HepG2 (cell line): ENCODE data around the gene HOXA5. TPM values are rescaled to one million over a fixed set of nuclear protein-coding genes. Genes with fewer than 3 reads are reported as not detected.
A peak's percentile ranks its signal among the peaks of the same experiment; 100 is the strongest.

ENCODE experiments used
- ATAC-seq: fragments of 200-7000 bp; cut with Tn5 transposase; 3 replicates; pipeline ENCODE4 v1.9.1; 2020; ENCODE audit warnings: mild to moderate bottlenecking, moderate library complexity
- BruUV-seq: library from RNA; stranded (reverse); fragments of 400-500 nt; replicated peaks from 2 replicates; lab custom pipeline; 2021; lab: Mats Ljungman, UMichigan
- CTCF ChIA-PET: fragments of 300-600 bp; formaldehyde crosslinking; extraction: SDS; loops from one replicate; lab custom pipeline; 2021; ENCODE audit warnings: low total read pairs, inconsistent platforms, low intra/inter-chr PET ratio; lab: Yijun Ruan, JAX
- POLR2A ChIA-PET: fragments of 350-600 bp; sonication (Branson Sonifier 250); formaldehyde crosslinking; loops from one replicate; lab custom pipeline; 2020; ENCODE audit warnings: antibody characterized with exemption, inconsistent platforms; lab: Yijun Ruan, JAX
- DNase-seq: peaks from one replicate; pipeline ENCODE4 v3.0.0-alpha.2; 2015; ENCODE audit warnings: low spot score
- FAIRE-seq: peaks from 3 replicates; lab custom pipeline; 2011; peaks lifted over from hg19 to GRCh38; lab: Jason Lieb, UNC
- H2AFZ ChIP-seq: one replicate; pipeline ENCODE4 v1.6.1; 2011; ENCODE audit warnings: low read length, inconsistent platforms
- H3K27ac ChIP-seq: fragments of 300-600 bp; 3 replicates; pipeline ENCODE4 v1.8.0; 2011; ENCODE audit warnings: mixed run types, mild to moderate bottlenecking, mixed read lengths, low read length, inconsistent platforms; ENCODE audit not compliant: insufficient read depth; ENCODE audit errors: extremely low read length
- H3K27me3 ChIP-seq, 2 experiments: fragments of 200-600 bp in 1 of 2; 2 replicates in 1 of 2; 3 replicates in 1 of 2; pipeline versions ENCODE4 v1.6.0 to v1.8.0; 2011; ENCODE audit warnings: low read length in 2 of 2, mild to moderate bottlenecking in 2 of 2, moderate library complexity in 2 of 2, inconsistent platforms in 1 of 2; ENCODE audit not compliant: insufficient read depth in 2 of 2, control insufficient read depth in 1 of 2
- H3K36me3 ChIP-seq, 2 experiments: fragments of 200-600 bp in 1 of 2; replicated peaks in 1 of 2; 2 replicates in 1 of 2; 3 replicates in 1 of 2; pipeline versions ENCODE4 v1.5.1 to v1.8.0; 2011; ENCODE audit warnings: low read length in 2 of 2, inconsistent platforms in 1 of 2; ENCODE audit not compliant: insufficient read depth in 2 of 2, control insufficient read depth in 1 of 2
- H3K4me1 ChIP-seq: 2 replicates; pipeline ENCODE4 v1.5.1; 2012; ENCODE audit warnings: low read length, inconsistent platforms; ENCODE audit not compliant: insufficient read depth
- H3K4me2 ChIP-seq: 2 replicates; pipeline ENCODE4 v1.6.0; 2011; ENCODE audit warnings: low read depth, low read length, inconsistent platforms
- H3K4me3 ChIP-seq, 3 experiments: fragments of 200-600 bp in 1 of 3; sonication (generic), shearing (Covaris generic) in 1 of 3; replicated peaks in 1 of 3; 2 replicates each; pipeline ENCODE4 v1.5.1; 2011 to 2016; ENCODE audit warnings: low read length in 3 of 3, inconsistent platforms in 2 of 3, low read depth in 2 of 3, mild to moderate bottlenecking in 2 of 3, control low read depth in 1 of 3, mixed read lengths in 1 of 3; ENCODE audit not compliant: insufficient read depth in 1 of 3
- H3K79me2 ChIP-seq: one replicate; pipeline ENCODE4 v1.6.1; 2011; ENCODE audit warnings: low read length, inconsistent platforms; ENCODE audit not compliant: insufficient read depth
- H3K9ac ChIP-seq: 2 replicates; pipeline ENCODE4 v1.6.0; 2011; ENCODE audit warnings: mild to moderate bottlenecking, low read depth, low read length, inconsistent platforms; ENCODE audit not compliant: insufficient read depth
- H3K9me3 ChIP-seq: 2 replicates; pipeline ENCODE4 v1.5.1; 2012; ENCODE audit warnings: mild to moderate bottlenecking, low read length
- H4K20me1 ChIP-seq: 2 replicates; pipeline ENCODE4 v1.6.0; 2011; ENCODE audit warnings: inconsistent platforms, mild to moderate bottlenecking, low read length, moderate library complexity; ENCODE audit not compliant: insufficient read depth
- ATM ChIP-seq: fragments of 450-650 bp; IDR thresholded peaks from 2 replicates; pipeline ENCODE4 v1.7.1; 2017; ENCODE audit warnings: mild to moderate bottlenecking, borderline replicate concordance
- FOXJ3 ChIP-seq: sonication (generic); formaldehyde crosslinking; IDR thresholded peaks from 2 replicates; pipeline ENCODE4 v1.4.0; 2020; ENCODE audit warnings: missing genetic modification reagents, mild to moderate bottlenecking, borderline replicate concordance
- FOXK1 ChIP-seq: sonication (generic); formaldehyde crosslinking; IDR thresholded peaks from 2 replicates; pipeline ENCODE4 v1.4.0; 2020; ENCODE audit warnings: low read depth, missing genetic modification reagents, borderline replicate concordance
- FOXP1 ChIP-seq, 2 experiments: fragments of 450-650 bp in 1 of 2; IDR thresholded peaks; 2 replicates each; pipeline ENCODE4 v1.6.1; 2017 to 2018; ENCODE audit warnings: antibody characterized with exemption in 1 of 2
- HDAC1 ChIP-seq: sonication (generic); formaldehyde crosslinking; IDR thresholded peaks from 2 replicates; pipeline ENCODE4 v1.5.1; 2020; ENCODE audit warnings: mild to moderate bottlenecking, missing genetic modification reagents
- HOXA5 ChIP-seq: sonication (generic); formaldehyde crosslinking; IDR thresholded peaks from 2 replicates; pipeline ENCODE4 v1.4.0; 2020; ENCODE audit warnings: missing genetic modification reagents
- NONO ChIP-seq, 2 experiments: fragments of 450-650 bp in 1 of 2; sonication (generic) in 1 of 2; formaldehyde crosslinking in 1 of 2; IDR thresholded peaks in 1 of 2; conservative IDR thresholded peaks in 1 of 2; 2 replicates each; pipeline versions ENCODE4 v1.6.1 to v1.8.0; 2017 to 2022; ENCODE audit warnings: mild to moderate bottlenecking in 1 of 2, missing genetic modification reagents in 1 of 2, moderate library complexity in 1 of 2
- PCBP1 ChIP-seq: fragments of 200-400 bp; formaldehyde crosslinking; IDR thresholded peaks from 2 replicates; pipeline ENCODE4 v1.6.1; 2017; ENCODE audit warnings: mild to moderate bottlenecking, low read depth, low read length, borderline replicate concordance
- PHB2 ChIP-seq: fragments of 450-650 bp; IDR thresholded peaks from 2 replicates; pipeline ENCODE4 v1.6.1; 2018; ENCODE audit not compliant: partially characterized antibody
- SPEN ChIP-seq: sonication (generic); formaldehyde crosslinking; IDR thresholded peaks from 2 replicates; pipeline ENCODE4 v1.5.1; 2020; ENCODE audit warnings: low read depth, mild to moderate bottlenecking, missing genetic modification reagents
- THAP11 ChIP-seq: IDR thresholded peaks from 2 replicates; pipeline ENCODE4 v1.6.1; 2016; ENCODE audit warnings: missing biosample characterization, missing genetic modification reagents
- ZFP37 ChIP-seq: sonication (generic); formaldehyde crosslinking; IDR thresholded peaks from 2 replicates; pipeline ENCODE4 v1.4.0; 2020; ENCODE audit warnings: missing genetic modification reagents, borderline replicate concordance
- ZNF230 ChIP-seq: sonication (generic); formaldehyde crosslinking; IDR thresholded peaks from 2 replicates; pipeline ENCODE4 v1.4.0; 2020; ENCODE audit warnings: mild to moderate bottlenecking, missing genetic modification reagents
- WGBS: methylation state at CpG from one replicate; pipeline ENCODE4 v1.1.6; 2017; ENCODE audit warnings: low lambda C conversion rate; 5-methylcytosine and 5-hydroxymethylcytosine counted together
- in situ Hi-C: cut with HindIII; loops from 2 replicates; pipeline ENCODE4 v1.10.0; 2017; ENCODE audit warnings: low pct_unique_long_range_greater_than_20kb; ENCODE audit not compliant: extremely low pct_ligation_motif_present
- intact Hi-C: fragments of 100-400 bp; cut with micrococcal nuclease; formaldehyde crosslinking; loops from one replicate; pipeline ENCODE4 v1.10.0; 2022; ENCODE audit not compliant: unreplicated experiment
- polyA plus RNA-seq, 8 experiments: library from polyadenylated mRNA; depleted of rRNA in 3 of 8; stranded (reverse) in 7 of 8; unstranded in 1 of 8; fragments of >200 nt; fragmentation: Illumina TruSeq in 4 of 8; extraction: Trizol in 4 of 8; gene quantifications; 2 replicates each; pipeline versions ENCODE4 v1.2.1 to v1.2.3, GENCODE V29; 2011 to 2016; ENCODE audit warnings: low read depth in 4 of 8, missing spikeins in 1 of 8, mixed read lengths in 1 of 8; ENCODE audit not compliant: insufficient read depth in 1 of 8
- total RNA-seq, 5 experiments: library from RNA; depleted of rRNA; stranded (reverse); fragments of >200 nt; fragmentation: Illumina TruSeq; extraction: Trizol; gene quantifications; 2 replicates each; pipeline ENCODE4 v1.2.3, GENCODE V29; 2016; ENCODE audit warnings: low read depth in 1 of 5
- TF ChIP-seq, protein P1 (sequence below): sonication (generic); formaldehyde crosslinking; IDR thresholded peaks from 2 replicates; pipeline ENCODE4 v1.8.0; 2022; ENCODE audit warnings: mild to moderate bottlenecking, missing genetic modification reagents, borderline replicate concordance
- TF ChIP-seq, protein P2 (sequence below): IDR thresholded peaks from 2 replicates; pipeline ENCODE4 v1.6.1; 2016; ENCODE audit warnings: mild to moderate bottlenecking
- TF ChIP-seq, protein P3 (sequence below): sonication (generic); formaldehyde crosslinking; IDR thresholded peaks from 2 replicates; pipeline ENCODE4 v1.8.0; 2022; ENCODE audit warnings: missing genetic modification reagents, mild to moderate bottlenecking, moderate library complexity, borderline replicate concordance

Gene HOXA5
- total and polyA plus RNA-seq, 2 of the 13 experiments (the other 11 are each of a cell fraction or from before 2014, with no cell fraction given), result 3.2 to 3.6 TPM

DNA sequence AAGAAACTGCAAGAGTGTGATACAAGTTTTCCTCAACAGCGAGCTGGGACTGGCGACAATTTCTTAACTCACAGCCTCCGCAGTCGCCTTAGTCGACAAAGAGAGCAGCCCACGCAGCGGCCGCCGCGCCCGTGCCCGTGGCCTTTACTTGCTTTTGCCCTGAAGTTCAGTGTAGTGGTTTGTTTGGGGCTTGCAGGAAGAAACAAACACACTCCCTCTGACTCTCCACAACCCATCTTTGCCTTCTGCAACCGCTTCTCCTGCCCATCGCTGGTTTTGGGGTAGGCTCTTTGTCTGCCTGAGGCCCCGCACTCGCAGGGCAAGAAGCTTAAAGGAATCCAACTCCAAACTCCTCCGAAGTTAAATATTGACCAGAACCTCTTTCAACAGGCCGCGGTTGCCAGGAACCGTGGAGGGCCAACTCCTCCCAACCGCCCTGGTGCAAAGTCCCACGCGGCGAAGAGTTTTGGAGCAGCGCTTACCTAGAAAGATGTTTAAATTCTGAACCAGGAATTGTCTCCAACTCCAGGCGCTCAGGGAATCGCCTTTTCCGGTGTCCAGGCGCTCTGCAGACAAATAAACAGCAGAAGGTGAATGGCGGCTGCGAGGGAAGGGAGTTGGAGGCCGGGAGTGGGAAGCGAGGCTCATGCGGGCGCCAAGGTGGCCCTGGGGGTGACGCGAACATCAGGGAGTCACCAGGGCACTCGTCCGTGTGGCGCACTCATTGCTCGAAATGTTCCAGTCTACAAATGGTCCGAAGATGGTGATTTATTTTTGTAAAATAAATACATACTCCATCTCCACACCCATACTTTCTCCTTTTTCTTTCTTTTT lies 21.2 kb downstream of the HOXA5 start:
- peaks cover 77% of the 10 kb centered on the region for H3K4me1 ChIP-seq
- CTCF ChIA-PET, result no interaction called here
- TF ChIP-seq ZNF230 (CRISPR knock-in tag) (peak; percentile 72; the same call in 1 of the 2 replicates), FOXK1 (CRISPR knock-in tag) (no peak), HDAC1 (CRISPR knock-in tag) (peak; percentile 71), PHB2 (no peak), PCBP1 (no peak), FOXJ3 (CRISPR knock-in tag) (peak; percentile 16; the same call in 1 of the 2 replicates), THAP11 (peak; percentile 44; the same call in 1 of the 2 replicates), ZFP37 (CRISPR knock-in tag) (no peak), FOXP1 (IDR thresholded peaks at IDR 0.05) (no peak), FOXP1 (CRISPR knock-in tag; IDR thresholded peaks at IDR 0.05) (no peak; the same call in none of the 2 replicates), ATM (no peak), NONO (IDR thresholded peaks at IDR 0.05) (no peak), NONO (CRISPR knock-in tag; conservative IDR thresholded peaks at IDR 0.05) (0 out of 2 replicates have a peak, but pooled peaks have one; percentile 44), HOXA5 (CRISPR knock-in tag) (no peak), SPEN (peak; percentile 54)
- TF ChIP-seq, protein P1, sequence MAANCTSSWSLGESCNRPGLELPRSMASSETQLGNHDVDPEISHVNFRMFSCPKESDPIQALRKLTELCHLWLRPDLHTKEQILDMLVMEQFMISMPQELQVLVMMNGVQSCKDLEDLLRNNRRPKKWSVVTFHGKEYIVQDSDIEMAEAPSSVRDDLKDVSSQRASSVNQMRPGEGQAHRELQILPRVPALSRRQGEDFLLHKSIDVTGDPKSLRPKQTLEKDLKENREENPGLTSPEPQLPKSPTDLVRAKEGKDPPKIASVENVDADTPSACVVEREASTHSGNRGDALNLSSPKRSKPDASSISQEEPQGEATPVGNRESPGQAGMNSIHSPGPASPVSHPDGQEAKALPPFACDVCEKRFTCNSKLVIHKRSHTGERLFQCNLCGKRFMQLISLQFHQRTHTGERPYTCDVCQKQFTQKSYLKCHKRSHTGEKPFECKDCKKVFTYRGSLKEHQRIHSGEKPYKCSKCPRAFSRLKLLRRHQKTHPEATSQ (CRISPR knock-in tag), result 0 out of 2 replicates have a peak, but pooled peaks have one; percentile 49
- TF ChIP-seq, protein P2, sequence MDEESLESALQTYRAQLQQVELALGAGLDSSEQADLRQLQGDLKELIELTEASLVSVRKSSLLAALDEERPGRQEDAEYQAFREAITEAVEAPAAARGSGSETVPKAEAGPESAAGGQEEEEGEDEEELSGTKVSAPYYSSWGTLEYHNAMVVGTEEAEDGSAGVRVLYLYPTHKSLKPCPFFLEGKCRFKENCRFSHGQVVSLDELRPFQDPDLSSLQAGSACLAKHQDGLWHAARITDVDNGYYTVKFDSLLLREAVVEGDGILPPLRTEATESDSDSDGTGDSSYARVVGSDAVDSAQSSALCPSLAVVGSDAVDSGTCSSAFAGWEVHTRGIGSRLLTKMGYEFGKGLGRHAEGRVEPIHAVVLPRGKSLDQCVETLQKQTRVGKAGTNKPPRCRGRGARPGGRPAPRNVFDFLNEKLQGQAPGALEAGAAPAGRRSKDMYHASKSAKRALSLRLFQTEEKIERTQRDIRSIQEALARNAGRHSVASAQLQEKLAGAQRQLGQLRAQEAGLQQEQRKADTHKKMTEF (CRISPR knock-in tag), result peak; percentile 87
- TF ChIP-seq, protein P3, sequence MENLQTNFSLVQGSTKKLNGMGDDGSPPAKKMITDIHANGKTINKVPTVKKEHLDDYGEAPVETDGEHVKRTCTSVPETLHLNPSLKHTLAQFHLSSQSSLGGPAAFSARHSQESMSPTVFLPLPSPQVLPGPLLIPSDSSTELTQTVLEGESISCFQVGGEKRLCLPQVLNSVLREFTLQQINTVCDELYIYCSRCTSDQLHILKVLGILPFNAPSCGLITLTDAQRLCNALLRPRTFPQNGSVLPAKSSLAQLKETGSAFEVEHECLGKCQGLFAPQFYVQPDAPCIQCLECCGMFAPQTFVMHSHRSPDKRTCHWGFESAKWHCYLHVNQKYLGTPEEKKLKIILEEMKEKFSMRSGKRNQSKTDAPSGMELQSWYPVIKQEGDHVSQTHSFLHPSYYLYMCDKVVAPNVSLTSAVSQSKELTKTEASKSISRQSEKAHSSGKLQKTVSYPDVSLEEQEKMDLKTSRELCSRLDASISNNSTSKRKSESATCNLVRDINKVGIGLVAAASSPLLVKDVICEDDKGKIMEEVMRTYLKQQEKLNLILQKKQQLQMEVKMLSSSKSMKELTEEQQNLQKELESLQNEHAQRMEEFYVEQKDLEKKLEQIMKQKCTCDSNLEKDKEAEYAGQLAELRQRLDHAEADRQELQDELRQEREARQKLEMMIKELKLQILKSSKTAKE (CRISPR knock-in tag), result peak; percentile 66

More for the DNA sequence above, 21.2 kb downstream of the HOXA5 start:
- no TSS peak for BruUV-seq
- H3K9me3 ChIP-seq, result no peaks in the 10 kb centered on the region
- no peaks in the 10 kb centered on the region; a peak in 1 of 5 replicates for H3K27me3 ChIP-seq
- FAIRE-seq, result peak; percentile 95
- peak; percentile 94 for DNase-seq
- no peak overlapping the region for H2AFZ ChIP-seq
- H4K20me1 ChIP-seq, result peaks cover 13% of the 10 kb centered on the region
- ATAC-seq, result peak; percentile 87
- peaks cover 0 to 8% of the 10 kb centered on the region in 2 experiments; a peak in 2 of 5 replicates for H3K36me3 ChIP-seq
- H3K9ac ChIP-seq, result peak overlapping the region; percentile 88
- peak overlapping the region; percentile 87 for H3K4me2 ChIP-seq
- in situ Hi-C loops, result no loop called here
- peak overlapping the region; percentile 96 for H3K27ac ChIP-seq
- H3K4me3 ChIP-seq, result peak overlapping the region; percentile 82 to 95 (median 87)
- POLR2A ChIA-PET, result interaction anchor here (1.0 to 5.8 kb wide), 17 partner anchors 10 to 774 kb away, joined by 3 to 118 read pairs (median 6); partner anchors contain the start of genes HOXA1, HOXA4, HOXA5 and SKAP2
- H3K79me2 ChIP-seq, result peaks cover 56% of the 10 kb centered on the region
- intact Hi-C loops, result loop anchor here (1.0 kb wide), 1 partner anchor 8 kb away; the partner anchor contains the start of gene HOXA4
- 2% methylated on average over 28 of the region's 42 CpGs for WGBS
